HG03045 (cell line): ENCODE measurements around the gene PET117.
"Not testable (repeated sequence)": the region's sequence is repeated elsewhere in the genome, so short reads cannot be mapped to it uniquely, and the experiment has no call there.

Experiments
- ATAC-seq: cut with Tn5 transposase; IDR thresholded peaks from one replicate; pipeline ENCODE4 v1.9.1; 2021; ENCODE audit warnings: mild to moderate bottlenecking, moderate library complexity; ENCODE audit not compliant: unreplicated experiment

PET117 gene

DNA sequence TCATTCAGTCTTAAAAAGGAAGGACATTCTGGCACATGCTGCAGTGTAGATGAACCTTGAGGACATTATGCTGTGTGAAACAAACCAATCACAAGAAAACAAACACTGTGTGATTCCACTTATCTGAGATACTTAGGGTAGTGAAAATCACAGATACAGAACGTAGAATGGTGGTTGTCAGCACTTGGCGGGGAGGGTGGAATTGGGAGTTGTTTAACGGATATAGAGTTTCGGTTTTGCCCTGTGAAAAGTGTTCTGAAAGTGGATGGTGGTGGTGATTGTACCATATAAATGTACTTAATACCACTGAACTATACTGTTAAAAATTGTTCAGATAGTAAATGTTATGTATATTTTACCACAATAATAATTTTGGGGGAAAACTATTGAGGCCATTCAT lies 18.4 kb downstream of the PET117 start:
- ATAC-seq: no peak

DNA sequence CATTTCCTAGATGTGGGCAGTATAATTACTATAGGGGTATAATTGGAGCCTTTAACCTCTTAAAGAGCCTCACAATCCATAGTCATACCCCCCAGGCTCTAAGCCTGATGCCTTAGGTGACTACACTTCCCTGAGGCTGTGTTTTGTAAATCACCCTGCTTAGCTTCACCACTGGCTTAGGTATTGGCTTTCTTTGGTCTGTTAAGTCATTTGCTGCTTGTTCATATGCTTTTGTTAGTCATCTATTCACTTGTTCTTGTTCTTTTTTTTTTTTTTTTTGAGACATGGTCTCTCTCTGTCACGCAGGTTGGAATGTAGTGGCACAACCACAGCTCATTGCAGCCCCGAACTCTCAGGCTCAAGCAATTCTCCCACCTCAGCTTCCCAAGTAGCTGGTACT lies 26.7 kb downstream of the PET117 start:
- no peak for ATAC-seq

DNA sequence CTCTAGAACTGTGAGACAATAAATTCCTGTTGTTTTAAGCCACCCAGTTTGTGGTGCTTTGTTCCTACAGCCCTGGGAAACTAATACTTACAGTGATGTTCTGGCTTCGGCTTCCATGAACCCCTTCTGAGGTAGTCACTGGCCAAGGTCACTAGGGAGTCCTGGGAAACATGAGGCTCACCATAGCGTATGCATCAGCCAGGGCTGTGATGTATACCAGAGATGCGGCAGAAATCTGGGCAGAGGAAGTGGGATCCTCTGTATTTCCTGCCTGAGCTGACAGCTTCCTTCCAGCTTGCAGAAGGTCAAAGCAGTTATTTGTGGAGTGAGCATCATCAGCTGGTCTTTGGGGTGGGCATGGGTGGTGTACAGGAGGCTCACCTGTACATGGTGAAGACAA lies 27.9 kb downstream of the PET117 start:
- ATAC-seq: no peak

DNA sequence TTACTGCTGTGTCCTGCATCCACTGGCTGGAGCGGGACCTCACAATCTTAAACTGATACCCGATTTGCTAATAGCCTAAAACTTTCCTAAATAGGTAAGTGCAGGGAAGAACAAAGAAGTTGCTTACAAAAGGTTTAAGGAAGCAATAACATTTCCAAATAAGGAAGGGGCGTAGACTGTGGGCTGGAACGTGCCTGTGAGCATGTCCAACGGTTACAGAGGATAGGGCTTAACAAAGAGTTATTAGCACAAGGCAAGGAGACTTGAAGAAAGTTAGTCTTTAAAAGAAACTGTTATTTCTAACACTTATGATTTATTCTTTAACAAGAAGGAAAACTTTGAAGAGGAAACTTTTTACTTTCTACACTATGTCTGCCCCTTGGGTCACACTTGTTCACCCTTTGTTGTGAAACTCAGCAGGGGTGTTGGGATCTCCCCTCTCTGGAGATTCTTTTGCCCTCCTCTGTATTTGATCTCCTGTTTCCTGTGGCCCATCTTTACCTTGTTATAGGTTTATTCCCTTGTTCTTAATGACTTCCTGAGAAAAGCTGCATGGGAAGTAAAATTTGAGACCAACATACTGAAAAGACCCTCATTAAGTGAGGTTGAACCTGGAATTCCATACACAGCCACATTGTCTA lies 28.7 kb downstream of the PET117 start:
- no peak for ATAC-seq

DNA sequence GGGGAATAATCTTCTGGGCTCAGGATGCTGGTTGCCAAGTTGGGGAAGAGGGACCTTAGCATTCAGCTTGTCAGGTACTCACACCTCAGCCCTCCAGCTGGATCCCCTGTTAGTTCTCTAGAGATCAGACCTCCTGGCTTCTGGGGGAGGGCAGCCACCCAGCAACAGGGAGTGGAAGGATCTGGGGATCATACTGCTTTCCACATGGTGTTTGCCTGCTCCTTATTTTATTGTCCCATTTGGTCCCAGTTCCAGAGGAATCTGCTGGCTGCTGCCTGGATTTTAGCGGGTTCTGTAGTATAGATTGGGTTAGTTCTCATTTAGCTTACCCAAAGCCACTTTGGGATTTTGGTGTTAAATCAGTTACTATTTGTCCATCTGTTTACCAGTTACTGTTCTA lies 29.3 kb downstream of the PET117 start:
- ATAC-seq: no peak

DNA sequence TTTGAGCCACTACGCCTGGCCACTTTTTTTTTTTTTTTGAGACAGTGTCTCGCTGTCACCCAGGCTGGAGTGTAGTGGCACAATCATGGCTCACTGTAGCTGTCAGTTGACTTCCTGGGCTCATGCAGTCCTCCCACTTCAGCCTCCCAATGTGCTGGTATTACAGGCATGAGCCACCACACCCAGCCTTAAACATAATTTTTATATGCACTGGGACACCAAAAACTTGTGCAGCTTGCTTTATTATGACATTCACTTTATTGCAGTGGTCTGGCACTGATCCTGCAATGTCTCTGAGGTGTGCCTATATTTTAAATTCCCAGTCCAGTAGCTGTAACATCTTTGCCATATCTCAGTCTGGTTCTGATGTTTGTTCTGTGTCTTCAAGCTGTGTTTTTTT lies 34.7 kb downstream of the PET117 start:
- no peak for ATAC-seq

DNA sequence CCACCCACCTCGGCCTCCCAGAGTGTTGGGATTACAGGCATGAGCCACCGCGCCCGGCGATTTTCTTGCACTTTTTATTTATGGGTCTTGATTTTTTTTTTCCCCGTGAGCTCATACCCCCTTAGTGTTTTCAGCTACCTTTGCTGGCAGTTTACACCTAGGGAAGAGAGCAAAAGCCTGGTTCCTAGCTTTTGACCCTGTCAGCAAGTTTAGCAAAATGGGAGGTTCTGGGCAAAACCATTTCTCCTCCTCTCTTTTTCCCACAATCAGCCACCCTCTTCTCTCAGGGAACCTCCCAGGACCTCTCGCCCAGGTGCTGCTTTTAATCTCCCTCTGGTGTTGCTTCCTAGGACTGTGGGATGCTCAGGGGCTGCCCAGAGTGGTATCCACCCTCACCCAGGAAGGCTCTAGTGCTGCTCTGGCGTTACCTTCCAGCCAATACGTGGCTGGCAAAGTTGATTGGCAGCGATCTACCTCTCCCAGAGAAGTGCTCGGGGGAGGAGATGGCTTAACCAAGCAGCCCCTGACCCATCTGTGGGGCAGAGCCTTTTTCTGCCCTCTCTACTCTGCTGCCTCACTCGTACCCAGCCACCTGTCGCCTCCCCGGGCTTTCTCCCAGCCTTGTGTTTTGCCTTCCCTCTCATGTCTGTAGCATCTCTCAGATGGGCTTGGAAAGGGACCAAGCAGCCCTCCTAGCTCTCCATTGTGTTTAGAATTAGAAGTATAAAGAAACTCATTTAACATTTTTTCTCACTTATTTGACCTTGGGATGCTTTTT lies 37.4 kb downstream of the PET117 start:
- ATAC-seq: no peak

DNA sequence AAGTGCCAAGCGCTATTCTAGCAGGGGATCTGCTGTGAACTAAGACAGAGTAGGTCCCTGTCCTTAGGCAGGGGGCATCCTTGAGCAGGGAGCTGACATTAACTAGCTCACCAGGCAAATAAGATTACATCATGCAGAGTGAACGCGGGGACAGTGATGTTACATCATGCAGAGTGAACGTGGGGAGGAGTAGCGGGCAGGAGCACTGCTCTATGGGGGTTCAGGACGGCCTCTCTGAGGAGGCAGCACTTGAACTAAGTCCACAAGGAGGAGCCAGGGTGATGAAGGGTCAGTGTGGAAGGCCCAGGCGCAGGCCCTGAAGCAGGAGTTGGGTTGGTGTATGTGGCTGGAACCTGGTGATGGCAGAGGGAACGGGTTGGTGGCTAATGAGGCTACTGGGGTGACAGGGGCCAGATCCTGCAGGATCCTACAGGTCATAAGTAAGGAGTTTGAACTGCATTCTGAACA lies 38.7 kb downstream of the PET117 start:
- ATAC-seq: no peak

DNA sequence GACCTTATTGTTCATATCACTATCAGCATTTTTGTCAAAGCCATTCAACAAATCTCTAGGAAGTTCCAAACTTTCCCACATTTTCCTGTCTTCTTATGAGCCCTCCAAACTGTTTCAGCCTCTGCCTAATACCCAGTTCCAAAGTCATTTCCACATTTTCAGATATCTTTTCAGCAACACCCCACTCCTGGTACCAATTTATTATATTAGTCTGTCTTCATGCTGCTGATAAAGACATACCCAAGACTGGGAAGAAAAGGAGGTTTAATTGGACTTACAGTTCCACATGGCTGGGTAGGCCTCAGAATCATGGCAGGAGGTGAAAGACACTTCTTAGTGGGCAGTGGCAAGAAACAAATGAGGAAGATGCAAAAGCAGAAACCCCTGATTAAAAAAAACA lies 42.7 kb downstream of the PET117 start:
- ATAC-seq: not testable (repeated sequence)

DNA sequence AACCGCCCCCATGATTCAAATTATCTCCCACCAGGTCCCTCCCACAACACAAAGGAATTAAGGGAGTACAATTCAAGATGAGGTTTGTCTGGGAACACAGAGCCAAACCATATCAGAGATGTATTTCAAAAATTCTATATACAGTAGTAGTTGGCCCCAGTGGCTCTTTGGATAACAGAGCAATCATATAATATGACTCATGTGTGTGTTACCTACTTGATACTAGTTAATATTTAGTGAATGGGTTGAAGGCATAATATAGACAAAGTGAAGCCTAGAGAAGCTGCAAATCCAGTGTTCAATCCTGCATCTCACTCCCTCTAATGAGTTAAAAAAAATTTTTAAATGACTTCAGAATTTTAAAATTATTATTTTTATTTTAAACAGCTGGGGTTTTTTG lies 43.2 kb downstream of the PET117 start:
- no peak for ATAC-seq

DNA sequence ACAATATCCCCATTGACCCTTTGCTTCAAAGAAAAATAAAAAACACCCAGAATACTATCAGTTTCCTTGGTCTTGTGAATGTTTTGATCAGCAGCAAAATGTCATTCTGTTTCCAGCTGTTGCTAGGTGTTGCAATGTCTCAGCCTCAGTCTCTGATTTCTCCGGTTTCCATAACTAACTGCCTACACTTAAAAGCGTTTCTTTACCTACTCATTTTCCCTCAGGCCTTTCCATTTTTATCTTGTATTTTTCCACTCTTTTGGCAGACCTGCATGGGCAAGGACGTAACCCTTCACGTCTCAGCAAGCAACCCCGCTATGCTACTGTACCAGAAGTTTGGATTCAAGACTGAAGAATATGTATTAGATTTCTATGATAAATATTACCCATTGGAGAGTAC lies 49.4 kb downstream of the PET117 start:
- ATAC-seq: no peak

DNA sequence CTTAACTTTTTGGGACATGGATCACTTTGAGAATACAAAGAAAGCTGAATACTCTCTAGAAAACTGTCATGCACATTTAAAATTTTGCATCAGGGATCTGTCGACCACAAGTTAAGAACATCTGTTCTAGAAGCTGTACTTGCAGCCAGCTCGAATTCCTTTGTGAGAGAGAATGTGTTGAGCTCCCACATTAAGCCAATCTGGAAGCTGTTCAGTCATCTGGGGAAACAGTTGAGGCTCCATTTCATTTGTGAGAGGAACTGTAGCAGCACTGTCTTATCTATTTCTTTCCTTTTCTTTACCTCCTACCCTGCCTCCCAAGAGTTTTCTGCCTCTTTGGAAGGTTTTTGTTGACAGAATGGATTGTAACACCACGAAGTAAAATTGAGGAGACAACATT lies 50.8 kb downstream of the PET117 start:
- ATAC-seq: no peak

DNA sequence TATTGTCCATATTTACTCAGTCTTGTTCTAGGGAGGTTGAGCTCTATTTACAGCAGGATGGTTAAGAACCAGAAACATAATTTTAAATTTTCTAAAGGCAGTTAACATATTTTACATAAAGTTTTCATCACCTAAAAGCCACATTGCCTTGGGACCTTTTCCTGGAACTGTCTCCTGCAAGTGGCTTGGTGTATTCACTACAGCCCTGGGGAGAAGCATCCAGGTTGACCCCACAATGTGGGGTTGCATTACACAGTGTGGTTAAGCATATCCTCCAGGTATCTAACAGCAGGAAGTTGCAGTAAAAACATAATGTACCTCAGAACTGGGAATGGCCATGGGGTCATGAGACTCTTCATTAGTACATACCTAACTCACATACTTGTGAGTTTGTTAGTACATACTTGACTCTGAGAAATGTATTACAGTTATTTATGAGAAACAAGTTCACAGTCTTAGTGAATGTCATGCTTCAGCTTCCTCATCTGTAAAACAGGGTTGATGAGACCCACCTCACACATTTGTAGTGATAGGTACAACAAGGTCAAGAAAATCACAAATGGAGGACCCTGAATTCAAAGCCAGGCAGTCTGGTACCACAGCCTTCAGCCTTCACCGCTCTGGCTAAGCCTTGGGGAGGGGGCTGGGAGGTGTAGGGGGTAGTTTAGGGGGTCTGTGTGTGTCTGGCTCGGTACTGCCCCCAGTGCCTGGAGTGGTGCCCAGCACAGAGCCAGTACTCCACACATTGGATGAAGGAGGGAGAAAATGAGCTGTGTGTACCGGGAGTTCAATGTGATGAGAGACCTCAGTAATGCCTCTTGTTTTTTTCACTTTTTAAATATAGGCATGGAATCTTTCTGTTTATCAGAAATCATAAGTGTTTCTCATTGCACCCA lies 52.9 kb downstream of the PET117 start:
- no peak for ATAC-seq

DNA sequence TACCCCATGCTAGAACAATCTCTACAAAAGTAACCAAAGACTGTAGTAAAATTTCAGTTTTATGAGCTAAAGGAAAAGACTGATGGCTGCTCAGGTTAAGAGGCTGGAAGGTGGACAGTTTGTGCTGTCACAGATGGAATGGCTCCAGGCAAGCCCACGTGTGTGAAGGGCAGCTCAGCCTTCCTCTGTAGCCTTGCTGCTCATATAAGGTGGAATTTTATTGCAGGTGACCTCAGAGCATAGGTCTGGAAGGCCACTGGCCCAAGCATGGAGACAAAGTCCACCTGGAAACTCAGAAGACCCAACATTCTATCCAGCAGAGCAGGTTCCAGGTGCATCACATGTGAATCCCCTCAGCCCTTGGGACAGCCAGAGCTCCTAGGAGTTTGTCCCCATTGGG lies 53.6 kb downstream of the PET117 start:
- ATAC-seq: no peak
